Peyer's patch (tissue), 4 donors: ENCODE measurements around the gene RIC3. TPM values are rescaled to one million over a fixed set of nuclear protein-coding genes. Genes with fewer than 3 reads are reported as not detected.
A peak's percentile ranks its signal among the peaks of the same experiment; 100 is the strongest.

Experiments used
- DNase-seq, 3 donors: peaks; one replicate each; pipeline ENCODE4 v3.0.0-alpha.2; 2017 to 2019
- H3K27ac ChIP-seq, 4 donors: fragments of 200-600 bp; sonication (generic); one replicate each; pipeline ENCODE4 v1.5.1; 2016 to 2019
- H3K27me3 ChIP-seq, 2 donors: fragments of 200-600 bp; sonication (generic); one replicate each; pipeline ENCODE4 v1.5.1; 2019
- H3K36me3 ChIP-seq, 3 donors: fragments of 200-600 bp; sonication (generic); one replicate each; pipeline ENCODE4 v1.5.1; 2016 to 2019
- H3K4me1 ChIP-seq, 4 donors: fragments of 200-600 bp; sonication (generic); one replicate each; pipeline ENCODE4 v1.5.1; 2016 to 2019
- H3K4me3 ChIP-seq, 4 donors: fragments of 200-600 bp; sonication (generic); 1 replicate in 3 of 4; 2 replicates in 1 of 4; pipeline ENCODE4 v1.5.1; 2016 to 2019; ENCODE audit warnings: mild to moderate bottlenecking in 1 of 4
- H3K9me3 ChIP-seq, 4 donors: fragments of 200-600 bp; sonication (generic); one replicate each; pipeline ENCODE4 v1.5.1; 2016 to 2019; ENCODE audit warnings: mild to moderate bottlenecking in 1 of 4
- CTCF ChIP-seq, 6 experiments: fragments of 450-650 bp in 4 of 6; fragments of 200-600 bp in 2 of 6; sonication (generic) in 1 of 6; IDR thresholded peaks; one replicate each; pipeline ENCODE4 v1.5.1; 2017 to 2019; ENCODE audit warnings: antibody characterized with exemption in 6 of 6, mild to moderate bottlenecking in 3 of 6, moderate library complexity in 1 of 6
- POLR2A ChIP-seq, 2 donors: fragments of 450-650 bp; IDR thresholded peaks; one replicate each; pipeline ENCODE4 v1.5.1; 2017; ENCODE audit warnings: antibody characterized with exemption in 2 of 2, mild to moderate bottlenecking in 2 of 2, moderate library complexity in 2 of 2
- total RNA-seq, 4 donors: library from RNA; depleted of rRNA; stranded (reverse); fragments of >200 nt; gene quantifications; one replicate each; pipeline ENCODE4 v1.1.0, GENCODE V29; 2016

The RIC3 gene
- total RNA-seq, 4 donors from 2014 or later: 2.8 to 26.4 (median 4.9) TPM

DNA sequence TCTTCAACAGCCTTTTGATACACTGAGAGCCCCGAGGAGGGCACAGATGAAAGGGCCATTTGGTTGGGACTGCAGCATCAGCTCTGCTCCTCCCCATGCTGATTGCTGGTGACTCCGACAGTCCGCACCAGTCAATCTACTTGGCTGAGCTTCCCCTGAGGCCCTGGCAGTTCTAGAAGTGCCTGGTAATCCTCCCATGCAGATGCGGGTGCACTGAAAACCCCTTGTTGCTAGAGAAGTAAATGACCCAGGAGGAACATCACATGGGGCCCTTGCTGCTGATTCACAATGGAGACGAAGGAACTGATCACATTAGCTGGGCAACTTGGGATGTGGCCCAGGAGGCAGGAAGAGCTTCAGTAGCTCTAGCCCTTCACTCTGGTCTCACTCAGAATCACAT lies 35.2 kb upstream of the RIC3 start:
- Histone ChIP-seq H3K27me3 (no peaks in the 10 kb centered on the region), H3K4me1 (no peaks in the 10 kb centered on the region), H3K4me3 (no peak overlapping the region), H3K9me3 (no peaks in the 10 kb centered on the region), H3K27ac (no peak overlapping the region), H3K36me3 (no peaks in the 10 kb centered on the region)
- TF ChIP-seq CTCF (IDR thresholded peaks at IDR 0.05): no peak
- TF ChIP-seq POLR2A (IDR thresholded peaks at IDR 0.05): no peak
- no peak for DNase-seq

DNA sequence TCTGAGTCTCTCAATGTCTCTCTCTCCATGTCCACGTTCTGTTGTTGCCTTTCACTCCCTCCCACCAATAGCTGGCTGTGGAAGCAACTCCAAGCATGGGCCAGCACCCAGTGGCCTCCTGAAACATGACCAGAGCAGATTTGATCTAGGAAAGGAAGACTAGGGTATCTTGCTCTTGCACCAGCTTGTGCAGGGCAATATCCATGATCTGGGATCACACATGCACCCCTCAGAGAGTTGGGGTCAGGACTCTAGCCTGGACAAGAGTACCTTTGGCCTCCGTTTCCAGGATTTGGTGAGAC lies 34.5 kb upstream of the RIC3 start:
- TF ChIP-seq POLR2A (IDR thresholded peaks at IDR 0.05): no peak
- no peak for TF ChIP-seq CTCF (IDR thresholded peaks at IDR 0.05)
- H3K27me3 ChIP-seq: no peaks in the 10 kb centered on the region
- no peaks in the 10 kb centered on the region for H3K4me1 ChIP-seq
- DNase-seq: no peak
- no peaks in the 10 kb centered on the region for H3K9me3 ChIP-seq
- no peaks in the 10 kb centered on the region for H3K36me3 ChIP-seq
- no peak overlapping the region for H3K4me3 ChIP-seq
- no peak overlapping the region for H3K27ac ChIP-seq

DNA sequence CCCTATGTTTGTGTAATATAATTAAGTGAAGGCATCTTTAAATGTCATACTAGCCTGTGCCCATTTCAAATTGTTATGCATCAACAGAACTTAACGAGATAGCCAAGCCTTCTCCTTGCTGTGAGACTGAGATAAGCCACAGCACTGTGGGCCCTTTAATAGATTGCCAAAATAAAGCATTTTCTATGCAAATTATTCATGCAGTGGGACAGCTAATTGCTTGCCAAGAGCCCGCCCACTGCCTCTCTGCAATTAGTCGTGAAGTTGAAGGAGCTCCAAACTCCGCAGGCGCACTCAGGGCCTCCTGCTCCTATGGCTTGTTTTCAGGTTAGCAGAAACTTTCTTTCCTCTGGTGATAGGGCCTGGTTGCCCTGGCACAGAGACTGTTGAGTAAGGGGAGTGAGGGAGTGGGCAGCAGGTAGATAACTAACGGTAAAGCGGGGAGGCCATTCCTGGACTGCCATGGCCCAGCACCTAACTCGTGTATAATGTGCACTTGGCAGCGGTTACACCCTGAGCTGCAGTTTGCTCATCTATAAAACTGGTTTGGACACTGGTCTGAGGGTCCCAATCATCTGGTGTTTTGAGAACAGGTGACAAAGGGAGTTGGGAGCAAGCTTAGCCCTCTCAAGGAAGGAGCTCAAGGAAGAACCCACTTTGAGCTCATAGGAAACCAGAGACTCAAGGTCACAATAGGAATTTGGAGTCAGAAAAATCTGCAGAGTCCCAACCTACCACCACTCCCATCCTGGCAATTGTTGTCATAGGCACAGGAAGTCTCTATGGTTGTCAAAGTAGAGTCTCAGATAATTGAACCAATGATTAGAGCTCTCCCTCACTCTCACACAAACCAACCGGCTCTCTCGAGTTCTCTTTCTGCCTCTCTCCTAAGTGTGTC lies 33.9 kb upstream of the RIC3 start:
- H3K4me3 ChIP-seq: no peak overlapping the region
- H3K4me1 ChIP-seq: no peaks in the 10 kb centered on the region
- no peak for DNase-seq
- no peaks in the 10 kb centered on the region for H3K36me3 ChIP-seq
- H3K27ac ChIP-seq: no peak overlapping the region
- no peaks in the 10 kb centered on the region for H3K9me3 ChIP-seq
- H3K27me3 ChIP-seq: no peaks in the 10 kb centered on the region
- TF ChIP-seq CTCF (IDR thresholded peaks at IDR 0.05): no peak
- TF ChIP-seq POLR2A (IDR thresholded peaks at IDR 0.05): no peak

DNA sequence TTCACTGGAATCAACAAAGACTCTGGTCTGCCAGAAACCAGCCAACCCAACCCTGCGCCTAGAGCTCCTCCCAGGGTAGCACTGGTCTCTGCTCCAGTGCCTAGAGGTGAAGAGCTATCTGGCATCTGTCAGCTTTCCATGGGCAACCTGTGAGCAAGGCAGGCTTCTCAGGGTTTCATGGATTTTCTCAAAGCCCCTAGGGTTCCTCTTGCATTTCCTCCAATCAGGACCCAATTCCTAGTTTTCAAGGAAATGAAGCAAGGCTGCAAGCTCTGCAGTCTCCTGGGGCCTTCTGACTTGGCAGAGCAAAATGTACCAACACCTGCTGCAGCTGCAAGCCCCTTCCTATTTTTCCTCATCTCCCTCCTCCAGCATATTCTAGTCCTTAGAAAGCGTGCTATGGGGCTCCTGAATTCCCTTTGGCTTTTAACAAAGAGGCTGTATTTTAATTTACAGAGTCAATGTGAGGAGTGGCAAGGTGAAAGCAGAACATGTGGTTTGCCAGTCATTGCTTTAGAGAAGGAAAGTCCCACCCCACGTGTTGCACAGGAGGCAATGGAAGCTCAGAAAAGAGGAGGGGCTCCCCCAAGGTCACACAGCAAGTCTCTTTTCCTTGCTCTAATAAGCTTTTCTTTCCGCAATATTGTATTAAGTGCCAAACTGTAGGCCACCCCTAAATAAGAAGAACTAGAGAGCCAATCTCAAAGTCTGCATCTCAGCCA lies 33.0 kb upstream of the RIC3 start:
- TF ChIP-seq POLR2A (IDR thresholded peaks at IDR 0.05) (no peak), CTCF (IDR thresholded peaks at IDR 0.05) (no peak)
- peak in 1 of 3 donors; percentile 35 for DNase-seq
- Histone ChIP-seq H3K4me3 (no peak overlapping the region), H3K36me3 (no peaks in the 10 kb centered on the region), H3K4me1 (no peaks in the 10 kb centered on the region), H3K27me3 (no peaks in the 10 kb centered on the region), H3K9me3 (no peaks in the 10 kb centered on the region), H3K27ac (no peak overlapping the region)

DNA sequence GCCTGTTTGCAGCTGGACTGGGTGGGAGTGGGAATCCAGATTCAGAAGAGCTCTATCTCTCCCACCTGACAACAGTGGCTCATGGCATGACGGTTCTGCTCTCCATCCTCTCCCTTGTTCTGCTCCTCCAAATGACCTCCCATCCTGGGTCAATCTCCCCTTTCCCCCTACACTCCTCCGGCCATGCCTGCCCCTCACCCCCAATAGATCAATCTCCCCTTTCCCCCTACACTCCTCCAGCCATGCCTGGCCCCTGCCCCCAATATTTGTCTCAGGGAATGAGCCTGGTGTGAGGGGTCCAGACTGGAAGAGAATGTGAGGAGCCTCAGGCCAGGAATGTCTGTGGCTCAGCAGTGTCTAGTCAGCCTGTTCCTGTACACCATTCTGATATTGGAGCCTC lies 30.9 kb upstream of the RIC3 start:
- no peak for DNase-seq
- TF ChIP-seq CTCF (IDR thresholded peaks at IDR 0.05) (no peak), POLR2A (IDR thresholded peaks at IDR 0.05) (no peak)
- H3K9me3 ChIP-seq: no peaks in the 10 kb centered on the region
- H3K4me1 ChIP-seq: no peaks in the 10 kb centered on the region
- H3K27ac ChIP-seq: no peak overlapping the region
- H3K36me3 ChIP-seq: no peaks in the 10 kb centered on the region
- no peaks in the 10 kb centered on the region for H3K27me3 ChIP-seq
- no peak overlapping the region for H3K4me3 ChIP-seq
